CD14-positive monocyte (primary cell): ENCODE results near the gene THG1L. TPM values are rescaled to one million over a fixed set of nuclear protein-coding genes. Genes with fewer than 3 reads are reported as not detected.

Source experiments
- DNase-seq, 3 donors: peaks; one replicate each; pipeline ENCODE4 v3.0.0-alpha.2; 2011 to 2022
- H2AFZ ChIP-seq: 2 replicates; pipeline ENCODE4 v1.6.0; 2012; ENCODE audit warnings: mild to moderate bottlenecking, low read depth, low read length, inconsistent platforms; ENCODE audit not compliant: insufficient read depth, poor library complexity, severe bottlenecking
- H3K27ac ChIP-seq, 2 donors: 1 replicate in 1 of 2; 2 replicates in 1 of 2; pipeline ENCODE4 v1.5.1; 2012 to 2013; ENCODE audit warnings: low read length in 2 of 2, control low read depth in 1 of 2, inconsistent platforms in 1 of 2, low read depth in 1 of 2, mild to moderate bottlenecking in 1 of 2
- H3K27me3 ChIP-seq, 2 donors: one replicate each; pipeline versions ENCODE4 v1.6.0 to v1.6.1; 2011 to 2013; ENCODE audit warnings: low read length in 2 of 2; ENCODE audit not compliant: control insufficient read depth in 2 of 2, insufficient read depth in 2 of 2
- H3K36me3 ChIP-seq, 2 donors: replicated peaks in 1 of 2; 1 replicate in 1 of 2; 2 replicates in 1 of 2; pipeline versions ENCODE4 v1.5.1 to v1.6.1; 2012 to 2013; ENCODE audit warnings: low read length in 2 of 2, control low read depth in 1 of 2, inconsistent platforms in 1 of 2, mild to moderate bottlenecking in 1 of 2; ENCODE audit not compliant: insufficient read depth in 2 of 2, control insufficient read depth in 1 of 2
- H3K4me1 ChIP-seq, 2 donors: 1 replicate in 1 of 2; 2 replicates in 1 of 2; pipeline versions ENCODE4 v1.5.1 to v1.6.1; 2012 to 2013; ENCODE audit warnings: low read length in 2 of 2, control low read depth in 1 of 2, inconsistent platforms in 1 of 2, mild to moderate bottlenecking in 1 of 2, moderate library complexity in 1 of 2; ENCODE audit not compliant: insufficient read depth in 2 of 2, control insufficient read depth in 1 of 2
- H3K4me2 ChIP-seq: replicated peaks from 2 replicates; pipeline ENCODE3; 2012; ENCODE audit warnings: low read length, moderate library complexity, mild to moderate bottlenecking; ENCODE audit not compliant: poor library complexity, severe bottlenecking; ENCODE audit errors: extremely low read depth
- H3K4me3 ChIP-seq, 3 experiments: fragments of 200-600 bp in 1 of 3; sonication (generic) in 1 of 3; replicated peaks in 1 of 3; 1 replicate in 2 of 3; 2 replicates in 1 of 3; pipeline ENCODE4 v1.5.1; 2011 to 2013; ENCODE audit warnings: low read length in 3 of 3, mild to moderate bottlenecking in 3 of 3, control low read depth in 2 of 3, low read depth in 2 of 3, inconsistent platforms in 1 of 3, moderate library complexity in 1 of 3
- H3K79me2 ChIP-seq: 2 replicates; pipeline ENCODE4 v1.6.0; 2012; ENCODE audit warnings: mild to moderate bottlenecking, control low read depth, inconsistent platforms, low read length, moderate library complexity; ENCODE audit not compliant: insufficient read depth
- H3K9ac ChIP-seq: 2 replicates; pipeline ENCODE4 v1.6.0; 2017; ENCODE audit warnings: low read length, mild to moderate bottlenecking; ENCODE audit not compliant: insufficient read depth, poor library complexity, severe bottlenecking
- H3K9me3 ChIP-seq, 2 donors: replicated peaks in 1 of 2; 1 replicate in 1 of 2; 2 replicates in 1 of 2; pipeline versions ENCODE4 v1.5.1 to v1.6.1; 2012 to 2013; ENCODE audit warnings: low read length in 2 of 2, control low read depth in 1 of 2; ENCODE audit not compliant: control insufficient read depth in 1 of 2, insufficient read depth in 1 of 2
- H4K20me1 ChIP-seq: 2 replicates; pipeline ENCODE4 v1.6.0; 2012; ENCODE audit warnings: mild to moderate bottlenecking, low read length, control low read depth, moderate library complexity; ENCODE audit not compliant: insufficient read depth
- H3K27ac Mint-ChIP-seq, 7 donors: one replicate each; pipeline ENCODE4 v1.8.0; 2020; ENCODE audit warnings: mild to moderate bottlenecking in 7 of 7, mixed read lengths in 7 of 7, moderate library complexity in 6 of 7, inconsistent platforms in 2 of 7
- H3K27me3 Mint-ChIP-seq, 3 donors: one replicate each; pipeline ENCODE4 v1.8.0; 2021 to 2022; ENCODE audit warnings: low read depth in 3 of 3, mild to moderate bottlenecking in 3 of 3, mixed read lengths in 3 of 3, moderate library complexity in 3 of 3, inconsistent platforms in 1 of 3
- H3K36me3 Mint-ChIP-seq, 2 donors: one replicate each; pipeline ENCODE4 v1.8.0; 2020; ENCODE audit warnings: mixed read lengths in 2 of 2, inconsistent platforms in 1 of 2, mild to moderate bottlenecking in 1 of 2
- H3K4me1 Mint-ChIP-seq: one replicate; pipeline ENCODE4 v1.8.0; 2020; ENCODE audit warnings: mild to moderate bottlenecking, mixed read lengths
- H3K4me3 Mint-ChIP-seq, 2 donors: one replicate each; pipeline ENCODE4 v1.8.0; 2020; ENCODE audit warnings: mild to moderate bottlenecking in 2 of 2, mixed read lengths in 2 of 2, moderate library complexity in 1 of 2
- H3K9me3 Mint-ChIP-seq, 7 donors: one replicate each; pipeline ENCODE4 v1.8.0; 2020 to 2022; ENCODE audit warnings: mixed read lengths in 7 of 7, mild to moderate bottlenecking in 6 of 7, moderate library complexity in 6 of 7, inconsistent platforms in 2 of 7
- WGBS: methylation state at CpG from one replicate; pipeline ENCODE4 v1.1.5; 2013; ENCODE audit warnings: missing lambda C conversion rate; ENCODE audit not compliant: insufficient coverage; 5-methylcytosine and 5-hydroxymethylcytosine counted together
- intact Hi-C, 2 donors: fragments of 100-400 bp; cut with micrococcal nuclease; formaldehyde crosslinking; loops; one replicate each; pipeline versions ENCODE4 v1.15.0 to v1.15.1; 2023
- polyA plus RNA-seq, 3 donors: library from polyadenylated mRNA; depleted of rRNA in 1 of 3; unstranded in 2 of 3; stranded (reverse) in 1 of 3; fragments of 300-500 nt in 2 of 3; fragments of >200 nt in 1 of 3; fragmentation: Illumina TruSeq in 2 of 3; gene quantifications; 1 replicate in 2 of 3; 2 replicates in 1 of 3; pipeline ENCODE4 v1.2.3, GENCODE V29; 2012 to 2021
- TF ChIP-seq, protein P1 (sequence below): fragments of 200-600 bp; IDR thresholded peaks from one replicate; pipeline ENCODE4 v1.8.0; 2022; ENCODE audit warnings: antibody characterized with exemption, mild to moderate bottlenecking

The THG1L gene
- polyA plus RNA-seq, 3 donors, result 7.6 to 12.2 (median 7.6) TPM

GRCh38 chr5:157748760-157749461, 17.7 kb downstream of the THG1L start:
- H3K27ac ChIP-seq, result no peak overlapping the region
- no peak overlapping the region for H3K4me2 ChIP-seq
- H3K36me3 ChIP-seq, result peaks cover 4 to 28% of the 10 kb centered on the region in 2 donors
- peaks cover 0 to 1% (median 0%) of the 10 kb centered on the region in 7 donors for H3K9me3 Mint-ChIP-seq
- H3K4me1 ChIP-seq, result peaks cover 8 to 10% of the 10 kb centered on the region in 2 donors
- DNase-seq, result no peak
- no peak overlapping the region for H3K4me3 ChIP-seq
- no peak overlapping the region for H3K9ac ChIP-seq
- TF ChIP-seq, protein P1, sequence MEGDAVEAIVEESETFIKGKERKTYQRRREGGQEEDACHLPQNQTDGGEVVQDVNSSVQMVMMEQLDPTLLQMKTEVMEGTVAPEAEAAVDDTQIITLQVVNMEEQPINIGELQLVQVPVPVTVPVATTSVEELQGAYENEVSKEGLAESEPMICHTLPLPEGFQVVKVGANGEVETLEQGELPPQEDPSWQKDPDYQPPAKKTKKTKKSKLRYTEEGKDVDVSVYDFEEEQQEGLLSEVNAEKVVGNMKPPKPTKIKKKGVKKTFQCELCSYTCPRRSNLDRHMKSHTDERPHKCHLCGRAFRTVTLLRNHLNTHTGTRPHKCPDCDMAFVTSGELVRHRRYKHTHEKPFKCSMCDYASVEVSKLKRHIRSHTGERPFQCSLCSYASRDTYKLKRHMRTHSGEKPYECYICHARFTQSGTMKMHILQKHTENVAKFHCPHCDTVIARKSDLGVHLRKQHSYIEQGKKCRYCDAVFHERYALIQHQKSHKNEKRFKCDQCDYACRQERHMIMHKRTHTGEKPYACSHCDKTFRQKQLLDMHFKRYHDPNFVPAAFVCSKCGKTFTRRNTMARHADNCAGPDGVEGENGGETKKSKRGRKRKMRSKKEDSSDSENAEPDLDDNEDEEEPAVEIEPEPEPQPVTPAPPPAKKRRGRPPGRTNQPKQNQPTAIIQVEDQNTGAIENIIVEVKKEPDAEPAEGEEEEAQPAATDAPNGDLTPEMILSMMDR, result no peak
- H3K36me3 Mint-ChIP-seq, result peaks cover 18 to 22% of the 10 kb centered on the region in 2 donors
- intact Hi-C loops, result loop anchor here in 1 of 2 donors (10.0 kb wide), 2 partner anchors 106 to 424 kb away; partner anchors contain the start of gene CLINT1
- no peaks in the 10 kb centered on the region for H3K9me3 ChIP-seq
- peaks cover 3% of the 10 kb centered on the region for H3K79me2 ChIP-seq
- H4K20me1 ChIP-seq, result no peaks in the 10 kb centered on the region
- 90% methylated on average over 2 of the region's 4 CpGs for WGBS
- no peak overlapping the region for H3K27ac Mint-ChIP-seq
- H3K27me3 ChIP-seq, result no peaks in the 10 kb centered on the region
- peaks cover 11% of the 10 kb centered on the region for H3K4me1 Mint-ChIP-seq
- no peak overlapping the region for H2AFZ ChIP-seq
- H3K27me3 Mint-ChIP-seq, result peaks cover 5% of the 10 kb centered on the region in 3 donors
- no peak overlapping the region for H3K4me3 Mint-ChIP-seq

DNA sequence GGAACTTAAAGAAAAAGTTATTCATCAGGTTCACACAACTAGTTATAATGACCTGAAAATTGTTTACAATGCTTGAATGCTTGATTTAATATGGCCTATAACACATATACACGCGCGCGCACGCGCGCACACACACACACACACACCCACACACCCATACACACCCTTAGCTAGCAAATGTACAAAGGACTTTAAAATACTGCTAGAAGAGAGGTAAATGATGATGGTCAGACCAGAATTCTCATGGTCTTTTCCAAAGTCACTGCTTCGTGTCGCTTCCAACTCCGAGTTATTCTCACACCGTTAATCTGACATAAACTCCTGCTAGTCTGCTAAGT, 18.2 kb downstream of the THG1L start:
- no peaks in the 10 kb centered on the region for H4K20me1 ChIP-seq
- Mint-ChIP-seq H3K27ac (no peak overlapping the region), H3K9me3 (peaks cover 0 to 1% (median 0%) of the 10 kb centered on the region in 7 donors), H3K27me3 (peaks cover 2 to 3% (median 2%) of the 10 kb centered on the region in 3 donors), H3K4me3 (no peak overlapping the region), H3K36me3 (peaks cover 20 to 24% of the 10 kb centered on the region in 2 donors), H3K4me1 (peaks cover 8% of the 10 kb centered on the region)
- H3K27ac ChIP-seq, result no peak overlapping the region
- no CpG with 5 or more reads among the region's 11 CpGs for WGBS
- no peak for DNase-seq
- peaks cover 5% of the 10 kb centered on the region in 2 donors for H3K4me1 ChIP-seq
- H3K36me3 ChIP-seq, result peaks cover 4 to 33% of the 10 kb centered on the region in 2 donors
- TF ChIP-seq, protein P1, result no peak
- H2AFZ ChIP-seq, result no peak overlapping the region
- no peaks in the 10 kb centered on the region for H3K9me3 ChIP-seq
- H3K79me2 ChIP-seq, result peaks cover 3% of the 10 kb centered on the region
- H3K4me3 ChIP-seq, result no peak overlapping the region
- H3K27me3 ChIP-seq, result no peaks in the 10 kb centered on the region
- no peak overlapping the region for H3K4me2 ChIP-seq
- no peak overlapping the region for H3K9ac ChIP-seq
- intact Hi-C loops, result loop anchor here in 1 of 2 donors (10.0 kb wide), 2 partner anchors 105 to 425 kb away; partner anchors contain the start of gene CLINT1
